ENCODE results near the gene GRP.
A peak's percentile ranks its signal among the peaks of the same experiment; 100 is the strongest.
"Not testable (repeated sequence)": the region's sequence is repeated elsewhere in the genome, so short reads cannot be mapped to it uniquely, and the experiment has no call there.

The GRP gene

GRCh38 chr18:59229191-59229590, 9.2 kb downstream of the GRP start:
- peak; percentile 19 for DNase-seq (ENCODE audit: low spot score)

GRCh38 chr18:59229701-59230443, 9.9 kb downstream of the GRP start:
- DNase-seq (ENCODE audit: low spot score), result peak; percentile 33

GRCh38 chr18:59231114-59231513, 11.2 kb downstream of the GRP start:
- DNase-seq (ENCODE audit: low spot score), result no peak

GRCh38 chr18:59231877-59232276, 11.9 kb downstream of the GRP start:
- DNase-seq (ENCODE audit: low spot score), result no peak

- DNase-seq (ENCODE audit: low spot score), result no peak
These were observed 12.5 kb downstream of the GRP start for GRCh38 chr18:59232309-59233016.

- DNase-seq (ENCODE audit: low spot score), result no peak
These were observed 13.1 kb downstream of the GRP start for GRCh38 chr18:59233017-59233410.

- no peak for DNase-seq (ENCODE audit: low spot score)
These were observed 18.4 kb downstream of the GRP start for GRCh38 chr18:59238385-59238784.

- no peak for DNase-seq (ENCODE audit: low spot score)
These were observed 19.7 kb downstream of the GRP start for GRCh38 chr18:59239642-59240041.

- DNase-seq (ENCODE audit: low spot score), result no peak
These were observed 22.9 kb downstream of the GRP start for GRCh38 chr18:59242906-59243305.

- DNase-seq (ENCODE audit: low spot score), result no peak
These were observed 26.8 kb downstream of the GRP start for GRCh38 chr18:59246796-59247195.

GRCh38 chr18:59249199-59249774, 29.3 kb downstream of the GRP start:
- DNase-seq (ENCODE audit: low spot score), result peak; percentile 70

GRCh38 chr18:59255491-59255890, 35.5 kb downstream of the GRP start:
- not testable (repeated sequence) for DNase-seq (ENCODE audit: low spot score)

GRCh38 chr18:59261842-59262241, 41.9 kb downstream of the GRP start:
- not testable (repeated sequence) for DNase-seq (ENCODE audit: low spot score)

GRCh38 chr18:59262243-59262642, 42.3 kb downstream of the GRP start:
- DNase-seq (ENCODE audit: low spot score), result not testable (repeated sequence)

- no peak for DNase-seq (ENCODE audit: low spot score)
These were observed 43.7 kb downstream of the GRP start for GRCh38 chr18:59263661-59264060.

- DNase-seq (ENCODE audit: low spot score), result no peak
These were observed 44.2 kb downstream of the GRP start for GRCh38 chr18:59264121-59264571.

GRCh38 chr18:59264651-59265245, 44.8 kb downstream of the GRP start:
- no peak for DNase-seq (ENCODE audit: low spot score)

GRCh38 chr18:59265246-59265973, 45.5 kb downstream of the GRP start:
- DNase-seq (ENCODE audit: low spot score), result no peak

- DNase-seq (ENCODE audit: low spot score), result no peak
These were observed 46.0 kb downstream of the GRP start for GRCh38 chr18:59265974-59266369.

- DNase-seq (ENCODE audit: low spot score), result no peak
These were observed 46.5 kb downstream of the GRP start for GRCh38 chr18:59266459-59266858.

GRCh38 chr18:59266886-59267502, 47.0 kb downstream of the GRP start:
- DNase-seq (ENCODE audit: low spot score), result no peak
